IPS-NIHi7 (cell line): ENCODE measurements around the gene SNX25.

Experiments
- DNase-seq: peaks from one replicate; pipeline ENCODE4 v3.0.0; 2012; ENCODE audit warnings: mixed read lengths; ENCODE audit errors: extremely low spot score

SNX25 gene

DNA sequence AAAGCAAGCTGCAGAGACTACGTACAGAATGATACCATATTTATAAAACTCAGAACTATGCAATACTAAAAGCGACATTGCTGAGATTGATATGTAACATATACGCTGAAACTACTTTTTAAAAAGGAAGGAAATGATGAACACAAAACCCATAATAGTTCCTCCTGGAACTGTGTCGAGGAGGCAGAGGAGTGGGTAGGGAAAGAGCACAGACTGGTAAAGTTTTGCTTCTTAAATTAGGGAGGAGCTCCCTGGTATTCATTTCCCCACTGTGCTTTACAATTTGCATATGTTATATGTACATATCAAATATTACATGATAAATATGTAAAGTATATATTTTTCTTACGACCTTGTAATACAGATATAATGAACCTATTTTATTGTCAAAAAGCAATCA lies 202.5 kb downstream of the SNX25 start:
- no peak for DNase-seq

- DNase-seq = no peak
Observed at GRCh38 chr4:185412412-185412811, 203.0 kb downstream of the SNX25 start.
